Ecto neural progenitor cell (in vitro differentiated cells): ENCODE results near the gene ZNF441.
A peak's percentile ranks its signal among the peaks of the same experiment; 100 is the strongest.
"Not testable (repeated sequence)": the region's sequence is repeated elsewhere in the genome, so short reads cannot be mapped to it uniquely, and the experiment has no call there.

ENCODE experiments used
- DNase-seq: peaks from one replicate; pipeline ENCODE4 v3.0.0-alpha.2; 2018; ENCODE audit warnings: low spot score

The ZNF441 gene

GRCh38 chr19:11766597-11767591 is at the start of gene ZNF441:
ZNF441 (plus strand) TSS chr19:11767000; CDS start chr19:11767194, 194 bp downstream.
- DNase-seq = peak; percentile 97

GRCh38 chr19:11721681-11722080 is 45.1 kb upstream of the ZNF441 start:
- no peak for DNase-seq

- no peak for DNase-seq
These were observed 44.4 kb upstream of the ZNF441 start for GRCh38 chr19:11722414-11722813.

- DNase-seq = no peak
These were observed 37.2 kb upstream of the ZNF441 start for GRCh38 chr19:11729586-11729985.

GRCh38 chr19:11735375-11735774 is 31.4 kb upstream of the ZNF441 start:
- DNase-seq = no peak

- DNase-seq = no peak
These were observed 30.1 kb upstream of the ZNF441 start for GRCh38 chr19:11736696-11737095.

GRCh38 chr19:11737964-11738745 is 28.6 kb upstream of the ZNF441 start:
- DNase-seq = peak; percentile 62

GRCh38 chr19:11738746-11739620 is 27.8 kb upstream of the ZNF441 start, which contains the start of gene ZNF823:
ZNF823 (minus strand) TSS chr19:11738946; CDS start chr19:11738819, 127 bp downstream.
- peak; percentile 98 for DNase-seq

- no peak for DNase-seq
These were observed 20.9 kb upstream of the ZNF441 start for GRCh38 chr19:11745869-11746268.

- no peak for DNase-seq
These were observed 19.5 kb upstream of the ZNF441 start for GRCh38 chr19:11747277-11747676.

- no peak for DNase-seq
These were observed 17.0 kb upstream of the ZNF441 start for GRCh38 chr19:11749751-11750150.

GRCh38 chr19:11752244-11752736 is 14.5 kb upstream of the ZNF441 start:
- DNase-seq = no peak

- no peak for DNase-seq
These were observed 12.1 kb upstream of the ZNF441 start for GRCh38 chr19:11754663-11755062.

GRCh38 chr19:11756965-11757364 is 9.8 kb upstream of the ZNF441 start:
- DNase-seq = no peak

GRCh38 chr19:11759805-11760204 is 7.0 kb upstream of the ZNF441 start:
- DNase-seq = no peak

GRCh38 chr19:11763117-11763516 is 3.7 kb upstream of the ZNF441 start:
- no peak for DNase-seq

GRCh38 chr19:11763611-11764010 is 3.2 kb upstream of the ZNF441 start:
- no peak for DNase-seq

- DNase-seq = peak; percentile 53
These were observed 883 bp downstream of the ZNF441 start for GRCh38 chr19:11767633-11768133.

GRCh38 chr19:11769995-11770394 is 3.2 kb downstream of the ZNF441 start:
- no peak for DNase-seq

- DNase-seq = not testable (repeated sequence)
These were observed 4.7 kb downstream of the ZNF441 start for GRCh38 chr19:11771520-11771919.

- not testable (repeated sequence) for DNase-seq
These were observed 9.9 kb downstream of the ZNF441 start for GRCh38 chr19:11776669-11777068.
